Endothelial cell of umbilical vein (primary cell): ENCODE measurements around the gene P3H1. TPM values are rescaled to one million over a fixed set of nuclear protein-coding genes. Genes with fewer than 3 reads are reported as not detected.

Experiments used
- BruUV-seq: library from RNA; stranded (reverse); fragments of 400-500 nt; replicated peaks from 2 replicates; lab custom pipeline; 2021; lab: Mats Ljungman, UMichigan
- CTCF ChIA-PET: fragments of 300-600, 350-600 bp; sonication (Branson Sonifier 250); formaldehyde crosslinking; loops from one replicate; lab custom pipeline; 2021; ENCODE audit warnings: antibody characterized with exemption, inconsistent platforms; lab: Charles Lee
- POLR2A ChIA-PET: fragments of 300-600, 350-600 bp; sonication (Branson Sonifier 250); formaldehyde crosslinking; loops from one replicate; lab custom pipeline; 2021; ENCODE audit warnings: antibody characterized with exemption, inconsistent platforms; lab: Charles Lee
- DNase-seq: peaks from one replicate; pipeline ENCODE4 v3.0.0-alpha.2; 2011; ENCODE audit warnings: low read depth, low spot score
- FAIRE-seq: peaks from 2 replicates; lab custom pipeline; 2011; peaks lifted over from hg19 to GRCh38; lab: Jason Lieb, UNC
- H2AFZ ChIP-seq: 2 replicates; pipeline ENCODE4 v1.6.0; 2012; ENCODE audit warnings: low read depth, low read length, control low read depth, inconsistent platforms
- H3K27ac ChIP-seq: 2 replicates; pipeline ENCODE4 v1.5.1; 2011; ENCODE audit warnings: low read depth, mild to moderate bottlenecking, control low read depth, low read length, moderate library complexity; ENCODE audit not compliant: insufficient read depth
- H3K27me3 ChIP-seq, 2 experiments: 2 replicates each; pipeline versions ENCODE4 v1.6.0 to v1.6.1; 2011; ENCODE audit warnings: low read length in 2 of 2, mixed read lengths in 1 of 2; ENCODE audit not compliant: control insufficient read depth in 2 of 2, insufficient read depth in 2 of 2
- H3K36me3 ChIP-seq, 2 experiments: 2 replicates in 1 of 2; 3 replicates in 1 of 2; pipeline ENCODE4 v1.5.1; 2011; ENCODE audit warnings: low read length in 2 of 2, mild to moderate bottlenecking in 1 of 2, moderate library complexity in 1 of 2; ENCODE audit not compliant: control insufficient read depth in 2 of 2, insufficient read depth in 2 of 2; ENCODE audit errors: extremely low read depth in 1 of 2
- H3K4me1 ChIP-seq: 3 replicates; pipeline ENCODE4 v1.5.1; 2011; ENCODE audit warnings: mild to moderate bottlenecking, low read length; ENCODE audit not compliant: control insufficient read depth, insufficient read depth; ENCODE audit errors: extremely low read depth
- H3K4me2 ChIP-seq: 2 replicates; pipeline ENCODE4 v1.6.1; 2011; ENCODE audit warnings: low read length, control low read depth, mixed read lengths; ENCODE audit not compliant: insufficient read depth
- H3K4me3 ChIP-seq, 3 experiments: fragments of 200-600 bp in 1 of 3; sonication (generic), shearing (Covaris generic) in 1 of 3; replicated peaks in 1 of 3; 2 replicates each; pipeline ENCODE4 v1.5.1; 2011 to 2016; ENCODE audit warnings: control low read depth in 3 of 3, low read length in 3 of 3, mild to moderate bottlenecking in 2 of 3, inconsistent platforms in 1 of 3, low read depth in 1 of 3, moderate library complexity in 1 of 3; ENCODE audit not compliant: insufficient read depth in 1 of 3
- H3K79me2 ChIP-seq: 2 replicates; pipeline ENCODE4 v1.6.0; 2012; ENCODE audit warnings: low read length, inconsistent platforms; ENCODE audit not compliant: control insufficient read depth, insufficient read depth
- H3K9ac ChIP-seq: replicated peaks from 2 replicates; pipeline ENCODE3; 2011; ENCODE audit warnings: low read length, control low read depth; ENCODE audit not compliant: insufficient read depth; ENCODE audit errors: extremely low read depth
- H3K9me1 ChIP-seq: replicated peaks from 3 replicates; pipeline ENCODE4 v1.6.0; 2011; ENCODE audit warnings: mild to moderate bottlenecking, low read length; ENCODE audit not compliant: control insufficient read depth, insufficient read depth; ENCODE audit errors: extremely low read depth
- H3K9me3 ChIP-seq: replicated peaks from 2 replicates; pipeline ENCODE4 v1.5.1; 2012; ENCODE audit warnings: low read length, inconsistent platforms; ENCODE audit not compliant: control insufficient read depth, insufficient read depth
- H4K20me1 ChIP-seq: replicated peaks from 2 replicates; pipeline ENCODE3; 2011; ENCODE audit warnings: mild to moderate bottlenecking, low read length; ENCODE audit not compliant: control insufficient read depth, insufficient read depth; ENCODE audit errors: extremely low read depth
- EZH2 ChIP-seq: IDR thresholded peaks from 2 replicates; pipeline ENCODE4 v1.6.1; 2012; ENCODE audit warnings: borderline replicate concordance, low read depth, mild to moderate bottlenecking, moderate library complexity, low read length, inconsistent platforms; ENCODE audit not compliant: severe bottlenecking
- FOS ChIP-seq: IDR thresholded peaks from 2 replicates; pipeline ENCODE4 v1.6.1; 2011; ENCODE audit warnings: mild to moderate bottlenecking, low read length, moderate library complexity, borderline replicate concordance; ENCODE audit not compliant: insufficient read depth
- GATA2 ChIP-seq: IDR thresholded peaks from 2 replicates; pipeline ENCODE4 v1.7.0; 2011; ENCODE audit warnings: low read depth, mild to moderate bottlenecking, moderate library complexity, mixed read lengths, low read length; ENCODE audit not compliant: insufficient read length, insufficient read depth
- JUN ChIP-seq: IDR thresholded peaks from 2 replicates; pipeline ENCODE4 v1.6.1; 2011; ENCODE audit warnings: borderline replicate concordance, low read depth; ENCODE audit not compliant: insufficient read length, insufficient read depth
- MYC ChIP-seq: IDR thresholded peaks from one replicate; pipeline ENCODE4 v1.6.1; 2011; ENCODE audit warnings: mild to moderate bottlenecking, low read depth, low read length
- POLR2A ChIP-seq: IDR thresholded peaks from 2 replicates; pipeline ENCODE4 v1.6.1; 2012; ENCODE audit warnings: low read depth, mild to moderate bottlenecking, control low read depth, low read length
- POLR2AphosphoS5 ChIP-seq: IDR thresholded peaks from 2 replicates; pipeline ENCODE4 v1.6.1; 2012; ENCODE audit warnings: low read depth, mild to moderate bottlenecking, control low read depth, low read length, moderate library complexity; ENCODE audit not compliant: insufficient read depth
- dilution Hi-C: fragments of 300-500 bp; cut with MboI; formaldehyde crosslinking; loops from one replicate; pipeline ENCODE4 v1.15.0; 2019; ENCODE audit warnings: low sequenced_read_pairs; ENCODE audit not compliant: extremely low pct_ligation_motif_present
- intact Hi-C: fragments of 100-400 bp; cut with micrococcal nuclease; formaldehyde crosslinking; loops from one replicate; pipeline ENCODE4 v1.10.0; 2022
- polyA plus RNA-seq, 4 experiments: library from polyadenylated mRNA; depleted of rRNA in 3 of 4; stranded (reverse) in 3 of 4; unstranded in 1 of 4; fragments of >200 nt; gene quantifications; 2 replicates each; pipeline versions ENCODE4 v1.2.1 to v1.2.3, GENCODE V29; 2011 to 2012; ENCODE audit warnings: missing spikeins in 1 of 4
- total RNA-seq: library from RNA; stranded (reverse); gene quantifications from 2 replicates; pipeline ENCODE4 v1.2.3, GENCODE V29; 2021
- TF ChIP-seq, protein P1 (sequence below): IDR thresholded peaks from 2 replicates; pipeline ENCODE4 v1.6.1; 2011; ENCODE audit not compliant: insufficient read depth, insufficient read length
- TF ChIP-seq, protein P2 (sequence below), 2 donors: IDR thresholded peaks; 1 replicate in 1 of 2; 2 replicates in 1 of 2; pipeline ENCODE4 v1.5.1; 2011; ENCODE audit warnings: low read length in 2 of 2, mild to moderate bottlenecking in 2 of 2, moderate library complexity in 2 of 2, control low read depth in 1 of 2, inconsistent platforms in 1 of 2, low read depth in 1 of 2; ENCODE audit not compliant: insufficient read depth in 1 of 2; ENCODE audit errors: extremely low read depth in 1 of 2

Gene P3H1
- total and polyA plus RNA-seq, 2 donors (not counting 3 experiments of a cell fraction or from before 2014, with no cell fraction given) = 136 to 194 TPM

DNA sequence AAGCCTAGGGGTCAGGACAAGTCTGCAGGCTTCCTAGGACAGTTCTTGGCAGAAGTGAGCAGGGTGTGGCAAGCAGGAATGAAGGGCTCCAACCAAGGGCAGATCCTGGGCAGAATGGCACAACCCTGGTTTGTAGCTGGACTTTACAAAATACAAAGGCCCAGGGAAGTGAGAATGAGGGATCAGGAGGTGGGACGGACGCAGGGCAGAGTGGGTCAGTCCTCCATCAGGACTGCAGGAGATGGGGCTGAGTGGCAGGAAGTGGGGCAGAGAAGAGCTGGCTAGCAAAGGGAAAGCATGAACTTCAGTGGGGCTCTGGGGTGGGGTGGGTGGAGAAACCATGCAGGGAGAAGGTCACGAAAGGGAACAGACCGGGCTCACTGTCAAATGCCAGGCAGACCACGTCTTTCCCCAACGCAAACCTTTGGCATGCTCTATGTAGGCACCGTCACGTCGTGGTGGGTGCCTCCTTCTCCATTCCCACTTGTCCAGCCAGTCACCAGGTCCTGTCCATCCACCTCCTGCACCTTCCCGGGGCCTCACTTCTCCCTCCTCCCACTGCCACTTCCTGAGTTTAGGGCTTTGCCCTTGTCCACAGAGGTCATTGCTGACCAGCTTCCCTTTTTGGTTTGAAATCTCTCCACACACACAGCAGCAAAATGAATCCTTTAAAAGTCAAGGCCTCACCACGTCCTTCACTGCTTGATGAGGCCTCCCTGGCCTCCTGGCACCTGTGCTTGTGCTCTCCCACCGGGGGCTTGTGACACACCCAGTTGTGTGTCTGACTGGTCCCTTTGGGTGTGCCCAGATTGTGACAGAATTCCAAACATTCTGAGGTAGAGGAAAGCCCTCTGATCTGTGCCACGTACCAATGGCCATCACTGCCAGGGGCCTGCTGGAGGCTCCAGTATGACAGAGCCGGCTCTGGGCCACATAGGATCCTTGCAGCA, 18.1 kb downstream of the P3H1 start:
- Histone ChIP-seq H3K9me3 (no peaks in the 10 kb centered on the region), H3K36me3 (peaks cover 12 to 51% of the 10 kb centered on the region in 2 experiments), H4K20me1 (no peaks in the 10 kb centered on the region), H2AFZ (no peak overlapping the region), H3K9ac (no peak overlapping the region), H3K4me2 (no peak overlapping the region), H3K27ac (no peak overlapping the region), H3K27me3 (no peaks in the 10 kb centered on the region), H3K79me2 (no peaks in the 10 kb centered on the region), H3K4me3 (no peak overlapping the region), H3K4me1 (no peaks in the 10 kb centered on the region), H3K9me1 (no peaks in the 10 kb centered on the region)
- BruUV-seq = no TSS peak
- no peak for DNase-seq
- no peak for TF ChIP-seq POLR2AphosphoS5
- TF ChIP-seq POLR2A = no peak
- no peak for TF ChIP-seq EZH2
- no peak for TF ChIP-seq JUN
- no peak for TF ChIP-seq GATA2
- TF ChIP-seq, protein P1, sequence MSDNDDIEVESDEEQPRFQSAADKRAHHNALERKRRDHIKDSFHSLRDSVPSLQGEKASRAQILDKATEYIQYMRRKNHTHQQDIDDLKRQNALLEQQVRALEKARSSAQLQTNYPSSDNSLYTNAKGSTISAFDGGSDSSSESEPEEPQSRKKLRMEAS = no peak
- no peak for FAIRE-seq
- dilution Hi-C loops (no loop called here), intact Hi-C loops (no loop called here)
- CTCF ChIA-PET = interaction anchor here (0.6 to 3.0 kb wide), 7 partner anchors 9 to 405 kb away, joined by 3 to 18 read pairs (median 6); partner anchors contain the start of gene CLDN19
- POLR2A ChIA-PET = no interaction called here

DNA sequence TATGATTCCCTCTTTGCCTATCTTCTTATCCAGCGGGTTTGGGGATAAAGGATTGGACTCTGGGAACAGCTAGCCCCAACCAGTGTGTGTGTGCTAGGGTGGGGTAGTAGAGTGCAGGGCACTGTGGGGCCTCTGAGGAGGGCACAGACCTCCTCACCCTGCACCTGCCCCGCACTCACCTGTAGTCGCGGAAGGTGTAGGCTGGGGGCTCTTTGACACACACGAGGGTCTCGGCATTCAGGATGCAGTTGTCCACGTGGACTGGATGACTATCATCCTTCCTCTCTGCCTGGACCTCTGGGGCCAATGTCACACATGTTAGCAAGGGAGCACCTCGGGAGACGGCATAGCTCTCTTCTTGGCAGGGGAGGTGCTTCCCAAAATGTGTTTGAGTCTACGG, 18.8 kb downstream of the P3H1 start:
- Histone ChIP-seq H3K9me3 (no peaks in the 10 kb centered on the region), H3K4me2 (no peak overlapping the region), H2AFZ (no peak overlapping the region), H3K27me3 (no peaks in the 10 kb centered on the region), H3K4me1 (no peaks in the 10 kb centered on the region), H4K20me1 (no peaks in the 10 kb centered on the region), H3K36me3 (peaks cover 12 to 48% of the 10 kb centered on the region in 2 experiments), H3K9me1 (no peaks in the 10 kb centered on the region), H3K79me2 (no peaks in the 10 kb centered on the region), H3K27ac (no peak overlapping the region), H3K4me3 (no peak overlapping the region), H3K9ac (no peak overlapping the region)
- no peak for DNase-seq
- no TSS peak for BruUV-seq
- FAIRE-seq = no peak
- dilution Hi-C loops (no loop called here), intact Hi-C loops (no loop called here)
- TF ChIP-seq, protein P2, sequence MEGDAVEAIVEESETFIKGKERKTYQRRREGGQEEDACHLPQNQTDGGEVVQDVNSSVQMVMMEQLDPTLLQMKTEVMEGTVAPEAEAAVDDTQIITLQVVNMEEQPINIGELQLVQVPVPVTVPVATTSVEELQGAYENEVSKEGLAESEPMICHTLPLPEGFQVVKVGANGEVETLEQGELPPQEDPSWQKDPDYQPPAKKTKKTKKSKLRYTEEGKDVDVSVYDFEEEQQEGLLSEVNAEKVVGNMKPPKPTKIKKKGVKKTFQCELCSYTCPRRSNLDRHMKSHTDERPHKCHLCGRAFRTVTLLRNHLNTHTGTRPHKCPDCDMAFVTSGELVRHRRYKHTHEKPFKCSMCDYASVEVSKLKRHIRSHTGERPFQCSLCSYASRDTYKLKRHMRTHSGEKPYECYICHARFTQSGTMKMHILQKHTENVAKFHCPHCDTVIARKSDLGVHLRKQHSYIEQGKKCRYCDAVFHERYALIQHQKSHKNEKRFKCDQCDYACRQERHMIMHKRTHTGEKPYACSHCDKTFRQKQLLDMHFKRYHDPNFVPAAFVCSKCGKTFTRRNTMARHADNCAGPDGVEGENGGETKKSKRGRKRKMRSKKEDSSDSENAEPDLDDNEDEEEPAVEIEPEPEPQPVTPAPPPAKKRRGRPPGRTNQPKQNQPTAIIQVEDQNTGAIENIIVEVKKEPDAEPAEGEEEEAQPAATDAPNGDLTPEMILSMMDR (IDR thresholded peaks at IDR 0.05; ENCODE audit: extremely low read depth in 1 of 2, insufficient read depth in 1 of 2, low read depth in 1 of 2, low read length in 2 of 2) = no peak
- TF ChIP-seq MYC (no peak), FOS (no peak), POLR2AphosphoS5 (no peak), GATA2 (no peak), JUN (no peak), POLR2A (no peak), EZH2 (no peak)
- TF ChIP-seq, protein P1 = no peak
- ChIA-PET CTCF (interaction anchor here (0.6 to 3.0 kb wide), 7 partner anchors 8 to 404 kb away, joined by 3 to 18 read pairs (median 8); partner anchors contain the start of gene CLDN19), POLR2A (no interaction called here)
